Peyer's patch (tissue), 4 donors: Measurements from ENCODE around the gene HVCN1.

ENCODE experiments used
- POLR2A ChIP-seq, 2 donors: fragments of 450-650 bp; IDR thresholded peaks; one replicate each; pipeline ENCODE4 v1.5.1; 2017; ENCODE audit warnings: antibody characterized with exemption in 2 of 2, mild to moderate bottlenecking in 2 of 2, moderate library complexity in 2 of 2
- TF ChIP-seq, protein P1 (sequence below), 6 experiments: fragments of 450-650 bp in 4 of 6; fragments of 200-600 bp in 2 of 6; sonication (generic) in 1 of 6; IDR thresholded peaks; one replicate each; pipeline ENCODE4 v1.5.1; 2017 to 2019; ENCODE audit warnings: antibody characterized with exemption in 6 of 6, mild to moderate bottlenecking in 3 of 6, moderate library complexity in 1 of 6

DNA sequence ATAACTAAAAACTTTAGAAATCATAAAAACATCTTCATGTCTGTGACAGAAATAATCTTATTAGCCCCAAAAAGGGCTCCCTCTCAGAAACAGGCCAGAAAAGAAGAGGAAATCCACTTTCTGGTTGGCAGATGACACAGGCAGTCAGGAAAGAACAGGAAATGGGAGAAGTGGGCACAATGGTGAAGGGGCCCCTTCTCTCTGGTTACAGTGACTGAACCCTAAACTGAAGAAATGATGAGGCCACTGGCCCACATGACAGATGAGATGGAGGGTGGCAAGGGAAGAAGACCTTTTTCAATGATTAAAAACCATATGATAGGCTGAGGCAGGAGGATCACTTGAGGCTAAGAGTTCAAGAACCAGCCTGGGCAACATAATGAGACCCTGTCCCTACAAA is 53.9 kb downstream of the HVCN1 start:
- TF ChIP-seq, protein P1, sequence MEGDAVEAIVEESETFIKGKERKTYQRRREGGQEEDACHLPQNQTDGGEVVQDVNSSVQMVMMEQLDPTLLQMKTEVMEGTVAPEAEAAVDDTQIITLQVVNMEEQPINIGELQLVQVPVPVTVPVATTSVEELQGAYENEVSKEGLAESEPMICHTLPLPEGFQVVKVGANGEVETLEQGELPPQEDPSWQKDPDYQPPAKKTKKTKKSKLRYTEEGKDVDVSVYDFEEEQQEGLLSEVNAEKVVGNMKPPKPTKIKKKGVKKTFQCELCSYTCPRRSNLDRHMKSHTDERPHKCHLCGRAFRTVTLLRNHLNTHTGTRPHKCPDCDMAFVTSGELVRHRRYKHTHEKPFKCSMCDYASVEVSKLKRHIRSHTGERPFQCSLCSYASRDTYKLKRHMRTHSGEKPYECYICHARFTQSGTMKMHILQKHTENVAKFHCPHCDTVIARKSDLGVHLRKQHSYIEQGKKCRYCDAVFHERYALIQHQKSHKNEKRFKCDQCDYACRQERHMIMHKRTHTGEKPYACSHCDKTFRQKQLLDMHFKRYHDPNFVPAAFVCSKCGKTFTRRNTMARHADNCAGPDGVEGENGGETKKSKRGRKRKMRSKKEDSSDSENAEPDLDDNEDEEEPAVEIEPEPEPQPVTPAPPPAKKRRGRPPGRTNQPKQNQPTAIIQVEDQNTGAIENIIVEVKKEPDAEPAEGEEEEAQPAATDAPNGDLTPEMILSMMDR (IDR thresholded peaks at IDR 0.05) = no peak
- no peak for TF ChIP-seq POLR2A (IDR thresholded peaks at IDR 0.05)
